Stimulated activated CD8-positive, alpha-beta memory T cell treated with anti-CD3 and anti-CD28 coated beads, Interleukin-4, amount 100 ng/mL, for 48 hours (primary cell): ENCODE data around the gene CTSO.
"Not testable (repeated sequence)": the region's sequence is repeated elsewhere in the genome, so short reads cannot be mapped to it uniquely, and the experiment has no call there.

Experiments
- DNase-seq: peaks from one replicate; pipeline ENCODE4 v3.0.0-alpha.2; 2020

The CTSO gene

GRCh38 chr4:155954118-155954685 is 536 bp upstream of the CTSO start:
- peak; percentile 27 for DNase-seq

DNA sequence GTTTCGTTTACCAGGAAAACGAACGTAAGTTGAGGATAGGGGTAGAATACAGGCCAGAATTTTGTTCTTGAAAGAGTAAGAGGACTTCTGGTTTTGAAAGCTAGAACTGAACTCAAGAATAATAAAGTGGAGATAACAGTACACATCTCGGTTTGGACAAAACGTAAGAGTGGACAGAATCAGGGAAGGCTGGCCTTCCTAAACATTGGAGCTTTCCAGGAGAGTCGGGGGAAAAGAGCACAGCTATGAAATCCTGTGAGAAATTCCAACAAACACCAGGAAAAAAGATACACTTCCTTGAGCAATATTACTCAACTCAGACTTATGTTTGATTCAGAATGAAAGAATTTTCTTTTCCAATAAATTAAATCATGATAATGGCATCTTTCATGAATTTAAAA is 1.2 kb downstream of the CTSO start:
- DNase-seq, result no peak

- DNase-seq, result no peak
These were observed 3.2 kb downstream of the CTSO start for GRCh38 chr4:155950461-155950860.

DNA sequence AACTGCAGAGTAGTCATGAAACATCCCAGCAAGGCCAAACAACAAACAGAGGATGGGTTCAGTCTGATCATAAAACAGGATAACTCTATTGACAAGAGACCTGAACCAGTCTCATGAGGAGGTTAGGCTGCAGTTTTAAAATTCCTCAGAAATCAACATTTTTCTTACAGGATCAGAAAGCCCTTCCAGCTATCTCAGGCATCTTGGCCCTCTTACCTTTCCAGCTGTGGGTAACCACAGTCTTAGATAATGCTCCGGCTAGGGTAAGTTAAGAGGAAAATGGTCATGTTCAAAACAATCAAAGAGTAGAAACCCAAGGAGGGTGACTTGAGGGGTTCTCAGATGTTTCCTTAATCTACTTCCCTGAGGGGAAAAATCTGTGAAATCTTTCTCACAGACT is 5.1 kb downstream of the CTSO start:
- DNase-seq, result no peak

DNA sequence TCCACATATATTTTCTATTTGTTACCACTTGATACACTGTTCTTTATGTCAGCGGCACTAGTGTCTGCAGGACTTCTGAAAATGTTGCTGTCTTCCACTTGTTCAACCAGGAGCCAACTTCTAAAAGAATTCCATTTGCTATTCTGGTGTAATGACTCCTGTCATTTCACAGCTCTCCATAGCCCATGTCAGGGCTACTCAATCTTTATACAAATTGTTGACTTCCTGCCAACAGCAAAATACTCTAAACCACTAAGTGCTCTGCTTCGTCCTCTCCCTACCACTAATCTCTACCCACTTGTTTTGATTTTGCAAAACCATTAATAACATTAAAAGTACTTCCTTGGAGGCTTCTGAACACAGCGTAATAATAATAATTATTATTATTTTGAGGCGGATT is 7.2 kb downstream of the CTSO start:
- no peak for DNase-seq

- no peak for DNase-seq
These were observed 9.2 kb downstream of the CTSO start for GRCh38 chr4:155944516-155944915.

DNA sequence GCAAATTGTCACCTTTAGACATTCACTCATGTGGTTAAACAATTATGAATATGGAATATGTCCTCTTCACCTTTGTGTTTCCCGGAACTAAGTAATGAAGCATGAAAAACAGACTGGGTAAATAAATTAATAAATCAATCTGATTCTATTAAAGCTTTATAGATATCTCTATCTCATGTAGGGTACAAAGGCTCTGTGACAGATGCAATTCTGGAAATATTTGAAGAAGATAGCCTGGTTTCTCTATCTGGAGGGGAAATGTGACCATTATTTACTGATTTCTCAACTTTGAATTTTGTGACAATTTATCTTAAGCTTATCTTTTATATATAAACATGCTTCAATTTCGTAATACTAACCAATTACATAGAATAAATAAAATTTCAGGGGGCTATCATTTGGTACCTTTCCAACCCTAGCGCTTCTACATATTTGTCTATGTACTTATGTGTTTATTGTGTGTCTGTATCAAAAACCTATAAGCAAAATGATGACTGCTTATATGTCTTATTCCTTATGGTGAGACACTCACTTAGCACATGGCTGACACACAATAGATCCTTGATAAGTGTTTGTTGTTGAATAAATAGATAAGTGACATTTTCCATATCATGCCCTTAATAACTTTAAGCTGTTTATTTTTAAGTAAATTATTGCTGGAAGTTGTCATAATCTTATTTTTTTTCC is 9.9 kb downstream of the CTSO start:
- DNase-seq, result no peak

DNA sequence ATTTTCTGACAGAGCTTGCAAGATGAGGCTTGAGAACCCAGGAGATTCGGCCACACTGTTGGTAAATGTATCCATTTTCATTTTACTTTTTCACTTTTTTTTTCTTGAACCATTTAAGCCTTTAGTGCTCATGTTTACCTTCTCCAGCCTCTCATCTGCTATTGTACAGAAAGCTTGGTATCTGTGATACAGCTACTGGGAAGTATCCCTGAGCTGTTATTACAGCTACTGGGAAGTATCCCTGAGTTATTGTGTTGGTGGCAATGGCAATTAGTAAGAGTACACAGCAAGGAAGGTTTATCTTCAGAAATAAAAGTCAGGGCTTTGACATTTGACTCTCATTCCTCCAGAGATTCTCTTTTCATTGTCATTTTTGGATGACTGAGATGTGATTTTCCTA is 11.8 kb downstream of the CTSO start:
- no peak for DNase-seq

GRCh38 chr4:155941085-155941790 is 12.4 kb downstream of the CTSO start:
- DNase-seq, result no peak

DNA sequence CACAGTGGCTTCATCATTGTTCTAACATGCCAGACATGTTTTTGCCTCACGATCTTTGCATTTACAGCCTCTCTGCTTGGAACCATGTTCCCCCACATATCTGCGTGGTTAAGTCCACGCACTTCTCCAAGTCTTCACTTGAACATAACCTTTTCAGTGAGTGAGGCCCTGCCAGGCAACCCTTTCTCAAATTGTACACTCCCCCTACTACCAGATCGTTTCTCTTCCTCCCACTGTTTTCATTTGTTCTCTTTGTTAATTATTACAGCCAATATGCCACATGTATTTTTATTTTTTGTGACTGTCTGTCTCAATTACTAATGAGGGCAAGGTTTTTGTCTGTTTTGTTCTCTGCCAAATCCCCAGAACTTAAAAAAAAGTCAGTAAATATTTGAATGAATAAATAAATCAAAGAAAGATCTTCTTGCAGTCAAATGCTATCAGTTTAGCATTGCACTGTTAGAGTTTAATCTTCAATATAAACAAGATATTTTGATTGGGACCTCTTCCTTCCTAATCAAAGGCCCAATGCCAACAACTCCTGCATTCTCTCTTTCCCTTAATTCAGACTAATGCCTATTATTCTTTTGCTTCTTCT is 18.2 kb downstream of the CTSO start:
- no peak for DNase-seq

GRCh38 chr4:155934634-155935033 is 19.0 kb downstream of the CTSO start:
- not testable (repeated sequence) for DNase-seq

- no peak for DNase-seq
These were observed 22.0 kb downstream of the CTSO start for GRCh38 chr4:155931634-155932033.

GRCh38 chr4:155930330-155930729 is 23.3 kb downstream of the CTSO start:
- DNase-seq, result no peak

DNA sequence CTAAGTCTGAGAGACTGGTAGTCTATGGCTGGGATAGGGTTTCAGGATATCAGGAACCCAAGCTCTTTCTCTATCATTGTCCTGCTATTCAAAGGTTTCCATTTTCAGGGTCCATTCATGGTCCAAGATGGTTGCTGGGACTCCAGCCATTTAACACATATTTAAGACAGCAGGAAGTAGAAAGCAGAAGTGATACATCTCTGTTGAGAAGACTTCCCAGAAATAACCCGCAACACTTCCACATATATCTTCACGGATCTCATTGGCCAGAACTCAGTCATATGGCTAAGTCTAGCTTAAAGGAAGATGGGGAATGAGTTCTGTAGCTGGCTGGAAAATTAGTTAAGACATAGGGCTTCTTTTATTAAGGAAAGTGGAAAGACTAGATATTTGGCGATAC is 23.8 kb downstream of the CTSO start:
- DNase-seq, result no peak

GRCh38 chr4:155924637-155925036 is 29.0 kb downstream of the CTSO start:
- no peak for DNase-seq

DNA sequence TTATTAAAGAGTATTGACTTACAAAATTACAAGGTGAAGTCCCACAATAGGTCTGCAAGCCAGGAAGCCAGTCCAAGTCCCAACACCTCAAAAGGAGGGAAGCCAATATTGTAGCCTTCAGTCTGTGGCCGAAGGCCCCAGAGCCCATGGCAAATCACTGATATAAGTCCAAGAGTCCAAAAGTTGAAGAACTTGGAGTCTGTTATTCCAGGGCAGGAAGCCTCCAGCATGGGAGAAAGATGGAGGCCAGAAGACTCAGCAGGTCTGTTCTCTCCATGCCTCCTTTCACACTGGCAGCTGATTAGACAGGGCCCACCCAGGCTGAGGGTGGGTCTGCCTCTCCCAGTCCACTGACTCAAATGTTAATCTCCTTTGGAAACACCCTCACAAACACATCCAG is 32.1 kb downstream of the CTSO start:
- no peak for DNase-seq

DNA sequence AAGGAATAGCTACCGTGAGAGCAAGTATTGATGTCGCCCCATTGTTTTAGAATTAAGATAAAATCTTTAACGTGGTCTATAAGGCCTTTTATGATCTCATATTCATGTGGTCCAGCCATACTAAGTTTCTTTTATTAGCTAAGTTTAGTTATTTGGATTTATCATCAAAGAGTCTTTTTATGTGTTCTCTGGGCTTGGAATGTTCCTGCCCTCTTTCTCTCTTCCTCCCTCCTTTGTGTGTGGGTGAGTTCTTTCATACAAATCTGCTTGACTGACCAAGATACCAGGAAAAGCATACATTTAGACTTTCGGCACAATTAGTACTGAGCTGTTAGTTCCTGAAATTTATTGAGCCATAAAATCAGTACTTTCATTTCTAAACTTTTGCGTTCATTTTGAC is 38.9 kb downstream of the CTSO start:
- no peak for DNase-seq

DNA sequence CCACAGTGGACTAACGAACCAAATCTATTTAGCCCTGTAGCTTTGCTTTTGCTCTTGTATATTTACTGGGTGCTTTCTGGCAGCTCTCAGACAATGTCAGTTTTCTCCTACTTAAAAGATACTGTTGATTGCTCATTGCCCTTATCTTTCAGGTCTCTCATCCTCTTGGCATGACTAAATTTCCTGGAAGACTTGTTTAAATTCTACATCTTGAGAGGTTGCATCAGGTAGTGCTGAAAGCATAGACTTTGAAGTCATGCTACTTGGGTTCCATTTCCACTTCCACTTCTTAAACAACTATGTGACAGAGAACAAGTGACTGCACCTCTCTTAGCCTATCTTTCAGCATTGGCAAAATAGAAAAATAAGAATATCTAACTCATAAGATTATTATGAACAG is 41.8 kb downstream of the CTSO start:
- no peak for DNase-seq

DNA sequence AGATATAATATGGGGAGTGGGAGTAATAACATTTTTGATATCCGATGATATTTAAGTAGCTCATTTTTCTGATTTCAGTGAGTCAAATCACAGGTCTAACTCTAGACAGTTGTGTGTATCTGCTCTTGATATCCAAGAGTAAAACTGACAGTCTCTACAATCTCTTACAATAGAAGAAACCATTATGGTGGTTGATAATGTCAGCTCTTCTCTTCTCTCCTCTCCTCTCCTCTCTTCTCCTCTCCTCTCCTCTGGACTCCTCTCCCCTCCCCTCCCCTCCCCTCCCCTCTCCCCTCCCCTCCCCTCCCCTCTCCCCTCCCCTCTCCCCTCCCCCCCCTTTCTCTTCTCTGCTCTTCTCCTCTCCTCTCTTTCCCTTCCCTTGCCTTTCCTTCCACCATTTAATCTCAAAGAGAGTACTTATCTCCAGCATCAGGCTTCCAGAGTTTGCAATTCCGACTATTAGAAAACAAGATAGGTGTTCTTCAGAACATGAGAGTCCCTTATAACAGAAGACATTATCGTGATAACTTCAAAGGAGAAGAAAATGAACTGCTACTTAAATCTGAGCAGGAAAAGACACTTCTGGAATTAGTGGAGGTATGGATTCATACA is 43.9 kb downstream of the CTSO start:
- DNase-seq, result no peak

DNA sequence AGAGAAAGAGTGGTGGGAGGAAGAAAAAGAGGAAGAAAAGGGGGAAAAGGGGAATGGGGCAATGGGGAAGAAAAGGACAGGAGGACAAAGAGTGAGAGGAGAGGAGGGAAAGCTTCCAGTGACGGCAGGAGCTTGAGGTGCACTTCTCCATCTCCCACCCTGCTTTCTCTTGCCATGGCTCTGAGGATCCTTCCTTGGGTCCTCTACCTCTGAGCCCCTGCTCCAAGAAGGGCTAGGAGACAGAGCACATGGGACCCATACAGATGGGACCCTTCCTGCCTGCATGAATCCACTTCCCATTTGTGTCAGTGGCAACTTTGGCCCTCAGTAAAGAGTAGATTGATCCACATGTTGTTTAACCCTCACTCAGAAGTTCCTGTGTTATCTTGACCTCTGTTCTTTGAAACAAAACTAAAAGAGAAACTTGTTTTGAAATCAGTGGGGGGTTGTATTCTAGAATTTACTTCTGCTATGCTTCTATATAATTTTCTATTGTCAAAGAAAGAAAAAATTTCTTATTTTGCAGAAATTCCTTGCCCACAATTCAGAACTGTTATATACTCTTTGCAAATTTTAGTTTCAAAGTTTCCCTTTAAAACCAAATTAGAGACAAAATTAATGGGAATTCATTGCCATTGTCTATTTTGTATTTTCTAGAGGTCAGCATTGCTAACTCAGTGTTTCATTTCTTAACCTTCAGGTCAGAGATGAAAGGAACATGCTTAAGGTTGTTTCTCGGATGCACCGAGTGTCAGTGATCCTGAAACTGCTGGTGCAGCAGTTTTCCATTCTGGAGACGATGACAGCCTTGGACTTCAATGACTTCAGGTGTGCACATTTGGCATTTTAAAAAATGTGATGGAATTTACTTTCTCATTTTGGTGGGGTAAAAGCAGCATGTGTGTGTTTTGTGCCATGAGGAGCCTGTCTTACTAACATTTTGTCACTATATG is 45.2 kb downstream of the CTSO start:
- DNase-seq, result no peak

- no peak for DNase-seq
These were observed 46.1 kb downstream of the CTSO start for GRCh38 chr4:155907556-155907955.

GRCh38 chr4:155906554-155907247 is 47.0 kb downstream of the CTSO start:
- no peak for DNase-seq
